ENCODE data around the gene DDX46.

DNA sequence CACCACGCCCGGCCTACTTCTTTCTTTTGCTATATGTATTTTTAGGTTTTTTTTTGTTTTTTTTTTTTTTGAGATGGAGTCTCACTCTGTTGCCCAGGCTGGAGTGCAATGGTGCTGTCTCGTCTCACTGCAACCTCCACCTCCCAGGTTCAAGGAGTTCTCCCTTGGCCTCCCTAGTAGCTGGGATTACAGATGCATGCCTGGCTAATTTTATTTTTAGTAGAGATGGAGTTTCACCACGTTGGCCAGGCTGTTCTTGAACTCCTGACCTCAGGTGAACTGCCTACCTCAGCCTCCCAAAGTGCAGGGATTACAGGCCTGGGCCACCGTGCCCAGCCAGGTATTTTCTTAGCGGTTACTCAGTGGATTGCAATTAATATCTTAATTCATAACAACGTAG is 63.3 kb downstream of the DDX46 start:
- TF ChIP-seq, protein P1, sequence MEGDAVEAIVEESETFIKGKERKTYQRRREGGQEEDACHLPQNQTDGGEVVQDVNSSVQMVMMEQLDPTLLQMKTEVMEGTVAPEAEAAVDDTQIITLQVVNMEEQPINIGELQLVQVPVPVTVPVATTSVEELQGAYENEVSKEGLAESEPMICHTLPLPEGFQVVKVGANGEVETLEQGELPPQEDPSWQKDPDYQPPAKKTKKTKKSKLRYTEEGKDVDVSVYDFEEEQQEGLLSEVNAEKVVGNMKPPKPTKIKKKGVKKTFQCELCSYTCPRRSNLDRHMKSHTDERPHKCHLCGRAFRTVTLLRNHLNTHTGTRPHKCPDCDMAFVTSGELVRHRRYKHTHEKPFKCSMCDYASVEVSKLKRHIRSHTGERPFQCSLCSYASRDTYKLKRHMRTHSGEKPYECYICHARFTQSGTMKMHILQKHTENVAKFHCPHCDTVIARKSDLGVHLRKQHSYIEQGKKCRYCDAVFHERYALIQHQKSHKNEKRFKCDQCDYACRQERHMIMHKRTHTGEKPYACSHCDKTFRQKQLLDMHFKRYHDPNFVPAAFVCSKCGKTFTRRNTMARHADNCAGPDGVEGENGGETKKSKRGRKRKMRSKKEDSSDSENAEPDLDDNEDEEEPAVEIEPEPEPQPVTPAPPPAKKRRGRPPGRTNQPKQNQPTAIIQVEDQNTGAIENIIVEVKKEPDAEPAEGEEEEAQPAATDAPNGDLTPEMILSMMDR (conservative IDR thresholded peaks at IDR 0.05; ENCODE audit: low read depth, low read length): no peak
- TF ChIP-seq EZH2 (IDR thresholded peaks at IDR 0.05; ENCODE audit: borderline replicate concordance, low read depth, low read length, poor library complexity, severe bottlenecking): no peak

Measured in A673 (cell line).